WTC11 (cell line): Measurements from ENCODE around the gene SOX6. TPM values are rescaled to one million over a fixed set of nuclear protein-coding genes. Genes with fewer than 3 reads are reported as not detected.

Source experiments
- ATAC-seq: fragments of 200-7000 bp; cut with Tn5 transposase; 2 replicates; pipeline ENCODE4 v1.10.0; 2021; ENCODE audit warnings: mild to moderate bottlenecking, moderate library complexity
- CTCF ChIA-PET: fragments of 300-600 bp; sonication (Branson Sonifier 250); formaldehyde crosslinking; loops from one replicate; lab custom pipeline; 2021; ENCODE audit warnings: antibody characterized with exemption; lab: Charles Lee
- POLR2A ChIA-PET: fragments of 350-600 bp; sonication (Branson Sonifier 250); formaldehyde crosslinking; loops from one replicate; lab custom pipeline; 2021; ENCODE audit warnings: antibody characterized with exemption; lab: Charles Lee
- DNase-seq: peaks from one replicate; pipeline ENCODE4 v3.0.0; 2021; ENCODE audit warnings: low spot score
- H3K27ac Mint-ChIP-seq: 2 replicates; pipeline ENCODE4 v1.8.0; 2021; ENCODE audit warnings: mixed read lengths
- H3K27me3 Mint-ChIP-seq: 2 replicates; pipeline ENCODE4 v1.8.0; 2021; ENCODE audit warnings: low read depth, mild to moderate bottlenecking, moderate library complexity, mixed read lengths
- H3K36me3 Mint-ChIP-seq: 2 replicates; pipeline ENCODE4 v1.8.0; 2021; ENCODE audit warnings: mixed read lengths
- H3K4me1 Mint-ChIP-seq: 2 replicates; pipeline ENCODE4 v1.8.0; 2022; ENCODE audit warnings: mixed read lengths
- H3K4me3 Mint-ChIP-seq: 2 replicates; pipeline ENCODE4 v1.8.0; 2021; ENCODE audit warnings: mild to moderate bottlenecking, moderate library complexity, mixed read lengths
- H3K9me3 Mint-ChIP-seq: 2 replicates; pipeline ENCODE4 v1.8.0; 2021; ENCODE audit warnings: mixed read lengths
- ELF4 ChIP-seq: sonication (generic); formaldehyde crosslinking; IDR thresholded peaks from 2 replicates; pipeline ENCODE4 v1.8.1; 2022; ENCODE audit warnings: low read depth, mild to moderate bottlenecking, moderate library complexity, missing genetic modification reagents
- ERG ChIP-seq: fragments of 250-450 bp; sonication (Bioruptor Pico); IDR thresholded peaks from 2 replicates; pipeline ENCODE4 v1.8.0; 2021; ENCODE audit warnings: mild to moderate bottlenecking
- FOXP1 ChIP-seq: sonication (generic); formaldehyde crosslinking; IDR thresholded peaks from 2 replicates; pipeline ENCODE4 v1.8.0; 2022; ENCODE audit warnings: missing genetic modification reagents, mild to moderate bottlenecking, moderate library complexity, borderline replicate concordance
- HMGA2 ChIP-seq: fragments of 250-450 bp; sonication (Bioruptor Pico); IDR thresholded peaks from 2 replicates; pipeline ENCODE4 v1.4.0; 2021; ENCODE audit warnings: mild to moderate bottlenecking, moderate library complexity
- NFATC4 ChIP-seq: fragments of 250-450 bp; sonication (Bioruptor Pico); IDR thresholded peaks from 2 replicates; pipeline ENCODE4 v1.9.0; 2021; ENCODE audit warnings: mild to moderate bottlenecking
- NR1H2 ChIP-seq: sonication (generic); formaldehyde crosslinking; IDR thresholded peaks from 2 replicates; pipeline ENCODE4 v1.9.0; 2021; ENCODE audit warnings: mild to moderate bottlenecking, moderate library complexity, missing genetic modification reagents
- SMAD3 ChIP-seq: sonication (generic); formaldehyde crosslinking; IDR thresholded peaks from 2 replicates; pipeline ENCODE4 v1.8.0; 2022; ENCODE audit warnings: missing genetic modification reagents, mild to moderate bottlenecking, borderline replicate concordance
- SMAD4 ChIP-seq: sonication (generic); formaldehyde crosslinking; IDR thresholded peaks from 2 replicates; pipeline ENCODE4 v1.8.0; 2022; ENCODE audit warnings: mild to moderate bottlenecking, missing genetic modification reagents
- STAT6 ChIP-seq: sonication (generic); formaldehyde crosslinking; conservative IDR thresholded peaks from 2 replicates; pipeline ENCODE4 v1.8.1; 2023; ENCODE audit warnings: mild to moderate bottlenecking, low read depth, missing genetic modification reagents, moderate library complexity
- TCF7 ChIP-seq: sonication (generic); formaldehyde crosslinking; IDR thresholded peaks from 2 replicates; pipeline ENCODE4 v1.8.0; 2022; ENCODE audit warnings: mild to moderate bottlenecking, low read depth, missing genetic modification reagents, moderate library complexity
- TP53 ChIP-seq: sonication (generic); formaldehyde crosslinking; IDR thresholded peaks from 2 replicates; pipeline ENCODE4 v1.8.1; 2023; ENCODE audit warnings: mild to moderate bottlenecking, missing genetic modification reagents
- USF1 ChIP-seq: sonication (generic); formaldehyde crosslinking; IDR thresholded peaks from 2 replicates; pipeline ENCODE4 v1.8.0; 2022; ENCODE audit warnings: mild to moderate bottlenecking, missing genetic modification reagents
- ZNF219 ChIP-seq: sonication (generic); formaldehyde crosslinking; IDR thresholded peaks from 2 replicates; pipeline ENCODE4 v1.8.0; 2023; ENCODE audit warnings: missing genetic modification reagents, mild to moderate bottlenecking, borderline replicate concordance
- ZNF423 ChIP-seq: fragments of 250-450 bp; sonication (Bioruptor Pico); IDR thresholded peaks from 2 replicates; pipeline ENCODE4 v2.1.2; 2022; ENCODE audit warnings: mild to moderate bottlenecking, moderate library complexity
- ZNF532 ChIP-seq: fragments of 250-450 bp; sonication (Bioruptor Pico); IDR thresholded peaks from 2 replicates; pipeline ENCODE4 v1.9.0; 2021; ENCODE audit warnings: mild to moderate bottlenecking, borderline replicate concordance
- total RNA-seq: library from RNA; stranded (reverse); gene quantifications from 3 replicates; pipeline ENCODE4 v1.2.3, GENCODE V29; 2021
- TF ChIP-seq, protein P1 (sequence below): fragments of 200-600 bp; IDR thresholded peaks from 2 replicates; pipeline ENCODE4 v1.8.0; 2022; ENCODE audit warnings: antibody characterized with exemption
- TF ChIP-seq, protein P2 (sequence below): sonication (generic); formaldehyde crosslinking; IDR thresholded peaks from 2 replicates; pipeline ENCODE4 v1.8.1; 2022; ENCODE audit warnings: mild to moderate bottlenecking, moderate library complexity, missing genetic modification reagents

The SOX6 gene
- total RNA-seq, 1 experiment from 2014 or later: 0.13 TPM

DNA sequence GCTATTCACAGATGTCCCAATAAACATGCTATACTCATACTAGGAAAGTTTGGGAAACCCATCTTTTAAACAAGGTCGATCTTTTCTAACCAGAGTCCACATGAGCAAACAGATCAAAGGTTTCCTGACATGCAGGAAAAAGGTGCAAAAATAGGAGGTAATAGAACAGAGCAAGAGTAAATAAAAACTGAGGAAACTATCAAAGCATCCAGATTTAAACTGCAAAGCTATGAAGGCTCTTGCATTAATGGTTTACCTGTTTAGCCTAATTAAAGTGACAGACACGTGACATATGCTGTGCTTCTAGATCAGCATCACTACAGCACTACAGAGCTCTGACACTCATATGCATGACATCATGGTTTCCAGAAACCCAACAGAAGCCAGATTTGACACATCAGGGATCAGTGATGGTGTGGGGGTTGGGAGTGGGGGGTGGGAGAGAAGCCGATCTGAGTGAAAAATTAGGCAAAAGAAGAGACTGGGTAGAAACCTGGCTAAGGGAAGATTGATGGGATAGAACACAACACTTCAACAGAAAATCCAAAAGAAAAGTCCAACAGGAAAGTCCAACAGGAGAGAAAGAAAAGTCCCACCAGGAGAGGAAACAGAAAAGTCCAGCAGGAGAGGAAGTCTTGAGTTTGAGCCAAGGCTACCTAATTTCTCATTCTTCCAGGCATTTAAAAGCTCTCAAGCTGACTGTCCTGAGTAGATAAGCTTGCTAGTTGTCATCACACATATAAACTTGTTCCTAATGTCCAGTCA, 262.3 kb downstream of the SOX6 start (continued):
- TF ChIP-seq STAT6: no peak
- no peak for TF ChIP-seq TP53 (CRISPR knock-in tag)
- no peak for TF ChIP-seq ERG (CRISPR knock-in tag)
- TF ChIP-seq NR1H2 (CRISPR knock-in tag): no peak
- TF ChIP-seq ZNF423 (CRISPR knock-in tag): no peak
- no peak for TF ChIP-seq ELF4 (CRISPR knock-in tag)
- TF ChIP-seq TCF7 (CRISPR knock-in tag): no peak
- TF ChIP-seq HMGA2 (CRISPR knock-in tag): no peak
- TF ChIP-seq SMAD4 (CRISPR knock-in tag): no peak
- TF ChIP-seq, all 79 proteins: peak for 0

GRCh38 chr11:16091862-16092261, 264.5 kb downstream of the SOX6 start:
- Mint-ChIP-seq H3K4me1 (peaks cover 4% of the 10 kb centered on the region), H3K4me3 (no peak overlapping the region), H3K27ac (no peak overlapping the region), H3K9me3 (no peaks in the 10 kb centered on the region), H3K36me3 (no peaks in the 10 kb centered on the region), H3K27me3 (no peaks in the 10 kb centered on the region)
- TF ChIP-seq ZNF219 (no peak), NFATC4 (CRISPR knock-in tag) (no peak), ERG (CRISPR knock-in tag) (no peak), SMAD4 (CRISPR knock-in tag) (no peak), FOXP1 (no peak)
- ATAC-seq (no peak), DNase-seq (no peak)
- ChIA-PET POLR2A (no interaction called here), CTCF (no interaction called here)

- ChIA-PET CTCF (interaction anchor here (1.2 kb wide), 1 partner anchor 11 kb away, joined by 3 read pairs; no protein-coding TSS in a partner anchor), POLR2A (no interaction called here)
- Mint-ChIP-seq H3K9me3 (no peaks in the 10 kb centered on the region), H3K4me1 (peaks cover 4% of the 10 kb centered on the region), H3K4me3 (no peak overlapping the region), H3K27ac (no peak overlapping the region), H3K36me3 (no peaks in the 10 kb centered on the region), H3K27me3 (no peaks in the 10 kb centered on the region)
- ATAC-seq (no peak), DNase-seq (no peak)
- no peak for TF ChIP-seq ZNF532 (CRISPR knock-in tag)
- TF ChIP-seq USF1 (CRISPR knock-in tag): no peak
- TF ChIP-seq SMAD3 (CRISPR knock-in tag): no peak
- TF ChIP-seq ZNF423 (CRISPR knock-in tag): no peak
- TF ChIP-seq, protein P1, sequence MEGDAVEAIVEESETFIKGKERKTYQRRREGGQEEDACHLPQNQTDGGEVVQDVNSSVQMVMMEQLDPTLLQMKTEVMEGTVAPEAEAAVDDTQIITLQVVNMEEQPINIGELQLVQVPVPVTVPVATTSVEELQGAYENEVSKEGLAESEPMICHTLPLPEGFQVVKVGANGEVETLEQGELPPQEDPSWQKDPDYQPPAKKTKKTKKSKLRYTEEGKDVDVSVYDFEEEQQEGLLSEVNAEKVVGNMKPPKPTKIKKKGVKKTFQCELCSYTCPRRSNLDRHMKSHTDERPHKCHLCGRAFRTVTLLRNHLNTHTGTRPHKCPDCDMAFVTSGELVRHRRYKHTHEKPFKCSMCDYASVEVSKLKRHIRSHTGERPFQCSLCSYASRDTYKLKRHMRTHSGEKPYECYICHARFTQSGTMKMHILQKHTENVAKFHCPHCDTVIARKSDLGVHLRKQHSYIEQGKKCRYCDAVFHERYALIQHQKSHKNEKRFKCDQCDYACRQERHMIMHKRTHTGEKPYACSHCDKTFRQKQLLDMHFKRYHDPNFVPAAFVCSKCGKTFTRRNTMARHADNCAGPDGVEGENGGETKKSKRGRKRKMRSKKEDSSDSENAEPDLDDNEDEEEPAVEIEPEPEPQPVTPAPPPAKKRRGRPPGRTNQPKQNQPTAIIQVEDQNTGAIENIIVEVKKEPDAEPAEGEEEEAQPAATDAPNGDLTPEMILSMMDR: no peak
- TF ChIP-seq, protein P2, sequence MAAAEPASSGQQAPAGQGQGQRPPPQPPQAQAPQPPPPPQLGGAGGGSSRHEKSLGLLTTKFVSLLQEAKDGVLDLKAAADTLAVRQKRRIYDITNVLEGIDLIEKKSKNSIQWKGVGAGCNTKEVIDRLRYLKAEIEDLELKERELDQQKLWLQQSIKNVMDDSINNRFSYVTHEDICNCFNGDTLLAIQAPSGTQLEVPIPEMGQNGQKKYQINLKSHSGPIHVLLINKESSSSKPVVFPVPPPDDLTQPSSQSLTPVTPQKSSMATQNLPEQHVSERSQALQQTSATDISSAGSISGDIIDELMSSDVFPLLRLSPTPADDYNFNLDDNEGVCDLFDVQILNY (CRISPR knock-in tag): no peak
These were observed 266.9 kb downstream of the SOX6 start for GRCh38 chr11:16089481-16089880.
